Karpas-422 (cell line): ENCODE measurements around the gene CABLES2. TPM values are rescaled to one million over a fixed set of nuclear protein-coding genes. Genes with fewer than 3 reads are reported as not detected.
A peak's percentile ranks its signal among the peaks of the same experiment; 100 is the strongest.

Experiments used
- DNase-seq: peaks from one replicate; pipeline ENCODE4 v3.0.0-alpha.2; 2015
- H2AFZ ChIP-seq: fragments of 200-600 bp; sonication (generic); 2 replicates; pipeline ENCODE4 v1.6.1; 2014; ENCODE audit warnings: antibody characterized with exemption, low read length, mixed read lengths
- H3K27ac ChIP-seq: fragments of 200-600 bp; sonication (generic); 2 replicates; pipeline ENCODE4 v1.5.1; 2014; ENCODE audit warnings: mild to moderate bottlenecking, low read length, moderate library complexity
- H3K27me3 ChIP-seq: fragments of 200-600 bp; sonication (generic); 2 replicates; pipeline ENCODE4 v1.6.1; 2014; ENCODE audit warnings: low read length, mixed read lengths
- H3K36me3 ChIP-seq: fragments of 200-600 bp; sonication (generic); 2 replicates; pipeline ENCODE4 v1.6.1; 2014; ENCODE audit warnings: low read length, mixed read lengths; ENCODE audit not compliant: insufficient read depth
- H3K4me1 ChIP-seq: fragments of 200-600 bp; sonication (generic); 2 replicates; pipeline ENCODE4 v1.6.1; 2014; ENCODE audit warnings: mild to moderate bottlenecking, low read length, mixed read lengths
- H3K4me2 ChIP-seq: fragments of 200-600 bp; sonication (generic); 2 replicates; pipeline ENCODE4 v1.6.1; 2014; ENCODE audit warnings: low read length, low read depth, mild to moderate bottlenecking; ENCODE audit not compliant: poor library complexity, severe bottlenecking
- H3K4me3 ChIP-seq: fragments of 200-600 bp; sonication (generic); 2 replicates; pipeline ENCODE4 v1.5.1; 2014; ENCODE audit warnings: mild to moderate bottlenecking, antibody characterized with exemption, low read length, mixed read lengths
- H3K79me2 ChIP-seq: fragments of 200-600 bp; sonication (generic); 2 replicates; pipeline ENCODE4 v1.6.1; 2014; ENCODE audit warnings: mild to moderate bottlenecking, low read length, mixed read lengths
- H3K9ac ChIP-seq: fragments of 200-600 bp; sonication (generic); 2 replicates; pipeline ENCODE4 v1.6.0; 2014; ENCODE audit warnings: low read length
- H3K9me2 ChIP-seq: fragments of 200-600 bp; sonication (generic), shearing (Covaris generic); replicated peaks from 2 replicates; pipeline ENCODE4 v1.6.0; 2014; ENCODE audit warnings: mild to moderate bottlenecking, low read length, moderate library complexity; ENCODE audit not compliant: insufficient read depth
- H3K9me3 ChIP-seq: fragments of 300-700, 200-600 bp; sonication (generic); 2 replicates; pipeline ENCODE4 v1.6.1; 2014; ENCODE audit warnings: low read length, mixed read lengths
- H4K20me1 ChIP-seq: fragments of 200-600 bp; sonication (generic); 2 replicates; pipeline ENCODE4 v1.6.1; 2014; ENCODE audit warnings: mild to moderate bottlenecking, antibody characterized with exemption, low read length, low read depth; ENCODE audit not compliant: insufficient read depth
- total RNA-seq: library from RNA; depleted of rRNA; stranded (reverse); fragments of >200 nt; shearing (Covaris generic); gene quantifications from 2 replicates; pipeline ENCODE4 v1.2.3, GENCODE V29; 2014; ENCODE audit warnings: low replicate concordance; rRNA removed

CABLES2 gene
- 7.2 and 7.6 TPM in 2 replicates for total RNA-seq

DNA sequence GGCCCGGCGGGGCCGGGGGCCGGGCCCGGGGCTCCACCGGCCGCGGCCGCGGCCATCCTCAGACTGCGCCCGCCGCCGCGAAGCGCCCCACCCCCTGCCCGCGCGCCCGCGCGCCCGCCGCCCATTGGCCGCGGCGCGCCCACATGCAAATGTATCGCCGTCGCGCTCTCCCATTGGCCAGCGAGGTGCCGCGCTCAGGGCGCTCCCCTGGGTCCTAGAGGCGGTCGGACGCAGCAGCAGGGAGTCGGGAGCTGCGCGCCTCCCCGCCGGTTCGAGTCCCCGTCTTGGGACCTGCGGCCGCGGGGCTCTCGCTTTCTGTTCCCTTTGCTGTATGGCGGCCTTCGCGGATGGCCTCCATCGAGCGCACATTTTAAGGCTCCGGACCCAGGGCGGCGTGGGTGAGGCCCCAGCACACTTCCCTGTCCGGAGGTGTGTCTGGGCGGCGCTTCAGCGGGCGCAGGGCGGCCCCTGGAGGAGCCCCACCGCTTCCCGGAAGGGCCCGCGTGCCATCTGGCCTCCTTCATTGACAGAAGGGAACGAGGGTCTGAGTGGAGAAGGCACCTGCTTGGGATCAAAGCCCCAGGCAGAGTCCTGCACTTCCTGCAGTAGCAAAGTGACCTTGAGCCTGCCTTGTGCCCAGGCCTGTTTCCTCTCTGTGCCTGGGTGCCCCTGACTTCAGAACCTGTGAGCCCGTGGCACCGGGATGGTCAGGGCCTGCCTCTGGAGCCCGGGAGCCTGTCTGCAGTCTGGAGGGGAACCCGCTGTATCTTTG is at the start of gene CABLES2:
CABLES2 (minus strand) TSS at position 65 of the 772 bp plus-strand sequence; CDS start at position 56, 9 bp downstream.
- DNase-seq: peak; percentile 97
- no peaks in the 10 kb centered on the region for H3K9me3 ChIP-seq
- peaks cover 10% of the 10 kb centered on the region; the same call in 1 of the 2 replicates for H4K20me1 ChIP-seq
- peak within 1 kb of the TSS; percentile 83 for H3K4me2 ChIP-seq
- H3K9me2 ChIP-seq: no peaks in the 10 kb centered on the region
- no peaks in the 10 kb centered on the region for H3K36me3 ChIP-seq
- peak within 1 kb of the TSS; percentile 99 for H3K4me3 ChIP-seq
- peak within 1 kb of the TSS; percentile 47; the same call in 1 of the 2 replicates for H2AFZ ChIP-seq
- no peaks in the 10 kb centered on the region for H3K27me3 ChIP-seq
- peak within 1 kb of the TSS; percentile 93 for H3K9ac ChIP-seq
- peaks cover 23% of the 10 kb centered on the region for H3K79me2 ChIP-seq
- H3K4me1 ChIP-seq: peaks cover 29% of the 10 kb centered on the region
- H3K27ac ChIP-seq: no peak within 1 kb of the TSS

- H3K36me3 ChIP-seq: no peaks in the 10 kb centered on the region
- H3K27me3 ChIP-seq: no peaks in the 10 kb centered on the region
- H3K4me2 ChIP-seq: no peak overlapping the region
- H2AFZ ChIP-seq: no peak overlapping the region
- DNase-seq: no peak
- H3K9ac ChIP-seq: no peak overlapping the region
- no peaks in the 10 kb centered on the region for H3K9me2 ChIP-seq
- H4K20me1 ChIP-seq: peaks cover 5% of the 10 kb centered on the region; the same call in 1 of the 2 replicates
- no peaks in the 10 kb centered on the region for H3K79me2 ChIP-seq
- H3K4me3 ChIP-seq: no peak overlapping the region
- no peak overlapping the region for H3K27ac ChIP-seq
- no peaks in the 10 kb centered on the region for H3K9me3 ChIP-seq
- no peaks in the 10 kb centered on the region for H3K4me1 ChIP-seq
Observed at GRCh38 chr20:62455929-62456328, 48.8 kb upstream of the CABLES2 start.

- H3K79me2 ChIP-seq: no peaks in the 10 kb centered on the region
- H3K4me3 ChIP-seq: no peak overlapping the region
- H3K27me3 ChIP-seq: no peaks in the 10 kb centered on the region
- no peak overlapping the region for H3K27ac ChIP-seq
- no peaks in the 10 kb centered on the region for H3K9me2 ChIP-seq
- H3K4me2 ChIP-seq: no peak overlapping the region
- H3K36me3 ChIP-seq: no peaks in the 10 kb centered on the region
- no peaks in the 10 kb centered on the region for H3K9me3 ChIP-seq
- DNase-seq: no peak
- H3K4me1 ChIP-seq: no peaks in the 10 kb centered on the region
- no peak overlapping the region for H2AFZ ChIP-seq
- H3K9ac ChIP-seq: no peak overlapping the region
- H4K20me1 ChIP-seq: peaks cover 5% of the 10 kb centered on the region; the same call in 1 of the 2 replicates
Observed at GRCh38 chr20:62454904-62455636, 48.0 kb upstream of the CABLES2 start.

DNA sequence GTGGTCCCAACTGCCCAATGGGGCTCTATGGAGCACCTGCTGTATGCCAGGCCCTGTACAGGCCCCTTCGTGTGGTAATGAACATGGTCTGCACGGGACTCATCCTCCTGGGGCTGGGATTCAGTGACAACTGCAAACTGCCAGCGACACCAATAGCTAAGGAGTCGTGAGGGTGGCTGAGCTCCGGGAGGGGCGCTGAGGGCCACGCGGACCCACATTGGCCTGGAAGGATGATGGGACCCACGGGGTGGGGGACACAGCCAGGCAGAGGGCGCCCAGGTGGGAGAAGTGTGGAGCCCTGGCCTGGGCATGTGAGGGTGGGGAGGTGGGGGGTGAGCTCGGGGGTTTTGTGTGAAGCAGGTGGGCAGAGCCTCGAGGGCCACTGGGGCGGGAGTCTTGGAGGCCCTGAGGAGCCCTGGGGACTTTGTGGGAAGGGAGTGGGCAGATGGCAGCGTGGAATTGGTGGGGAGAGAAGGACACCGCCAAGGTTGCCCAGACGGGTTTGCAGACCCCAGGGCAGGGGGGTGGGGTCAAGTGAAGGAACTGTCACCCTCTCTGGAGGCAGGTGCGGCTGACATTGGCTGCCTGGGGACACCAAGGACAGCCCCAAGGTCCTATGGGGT is 46.2 kb upstream of the CABLES2 start:
- Histone ChIP-seq H3K27ac (no peak overlapping the region), H3K27me3 (no peaks in the 10 kb centered on the region), H3K9me2 (no peaks in the 10 kb centered on the region), H3K4me1 (no peaks in the 10 kb centered on the region), H3K9ac (no peak overlapping the region), H3K4me3 (no peak overlapping the region), H3K4me2 (no peak overlapping the region), H3K9me3 (no peaks in the 10 kb centered on the region), H3K36me3 (no peaks in the 10 kb centered on the region), H2AFZ (no peak overlapping the region), H3K79me2 (no peaks in the 10 kb centered on the region), H4K20me1 (peaks cover 5% of the 10 kb centered on the region; the same call in 1 of the 2 replicates)
- no peak for DNase-seq

DNA sequence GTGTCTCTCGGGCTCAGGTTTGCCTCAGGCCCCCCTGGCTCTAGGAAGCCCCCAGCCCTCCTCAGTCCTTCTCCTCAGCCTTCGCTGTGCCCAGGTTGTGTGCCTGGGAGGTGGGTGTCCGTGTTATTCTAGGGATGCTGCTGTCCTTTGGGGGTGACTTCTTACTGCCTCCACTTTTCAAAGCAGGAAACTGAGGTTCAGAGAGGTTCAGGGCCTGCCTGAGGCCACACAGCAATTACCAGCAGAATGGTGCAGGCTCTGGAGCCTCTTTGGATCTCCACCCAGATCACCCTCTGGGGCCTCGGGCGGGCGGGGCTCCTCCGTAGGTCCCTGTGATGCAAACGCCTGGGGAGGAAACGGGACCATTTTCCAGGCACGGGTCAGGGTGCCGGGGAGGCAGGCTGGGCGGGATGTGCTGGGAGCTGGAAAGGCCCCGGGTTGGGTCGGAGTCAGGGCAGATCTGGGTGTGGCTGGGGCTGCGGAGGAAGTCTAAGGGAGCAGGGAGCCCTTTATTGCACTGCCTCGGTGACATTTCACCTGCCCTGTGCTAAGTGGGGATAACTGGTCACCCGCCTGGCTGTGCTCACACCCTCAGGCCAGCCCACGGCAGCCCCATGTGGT is 45.5 kb upstream of the CABLES2 start:
- no peaks in the 10 kb centered on the region for H3K4me1 ChIP-seq
- no peaks in the 10 kb centered on the region for H3K79me2 ChIP-seq
- no peak overlapping the region for H3K27ac ChIP-seq
- H4K20me1 ChIP-seq: peaks cover 5% of the 10 kb centered on the region; the same call in 1 of the 2 replicates
- no peak for DNase-seq
- H3K27me3 ChIP-seq: no peaks in the 10 kb centered on the region
- H3K9me2 ChIP-seq: no peaks in the 10 kb centered on the region
- no peaks in the 10 kb centered on the region for H3K9me3 ChIP-seq
- H3K4me2 ChIP-seq: no peak overlapping the region
- H3K9ac ChIP-seq: no peak overlapping the region
- no peaks in the 10 kb centered on the region for H3K36me3 ChIP-seq
- H2AFZ ChIP-seq: no peak overlapping the region
- H3K4me3 ChIP-seq: no peak overlapping the region

GRCh38 chr20:62451970-62452369 is 44.9 kb upstream of the CABLES2 start:
- Histone ChIP-seq H3K9ac (no peak overlapping the region), H3K27ac (no peak overlapping the region), H3K4me2 (no peak overlapping the region), H3K4me1 (no peaks in the 10 kb centered on the region), H3K36me3 (no peaks in the 10 kb centered on the region), H3K79me2 (no peaks in the 10 kb centered on the region), H4K20me1 (peaks cover 5% of the 10 kb centered on the region; the same call in 1 of the 2 replicates), H2AFZ (no peak overlapping the region), H3K4me3 (no peak overlapping the region), H3K9me2 (no peaks in the 10 kb centered on the region), H3K9me3 (no peaks in the 10 kb centered on the region), H3K27me3 (no peaks in the 10 kb centered on the region)
- no peak for DNase-seq

DNA sequence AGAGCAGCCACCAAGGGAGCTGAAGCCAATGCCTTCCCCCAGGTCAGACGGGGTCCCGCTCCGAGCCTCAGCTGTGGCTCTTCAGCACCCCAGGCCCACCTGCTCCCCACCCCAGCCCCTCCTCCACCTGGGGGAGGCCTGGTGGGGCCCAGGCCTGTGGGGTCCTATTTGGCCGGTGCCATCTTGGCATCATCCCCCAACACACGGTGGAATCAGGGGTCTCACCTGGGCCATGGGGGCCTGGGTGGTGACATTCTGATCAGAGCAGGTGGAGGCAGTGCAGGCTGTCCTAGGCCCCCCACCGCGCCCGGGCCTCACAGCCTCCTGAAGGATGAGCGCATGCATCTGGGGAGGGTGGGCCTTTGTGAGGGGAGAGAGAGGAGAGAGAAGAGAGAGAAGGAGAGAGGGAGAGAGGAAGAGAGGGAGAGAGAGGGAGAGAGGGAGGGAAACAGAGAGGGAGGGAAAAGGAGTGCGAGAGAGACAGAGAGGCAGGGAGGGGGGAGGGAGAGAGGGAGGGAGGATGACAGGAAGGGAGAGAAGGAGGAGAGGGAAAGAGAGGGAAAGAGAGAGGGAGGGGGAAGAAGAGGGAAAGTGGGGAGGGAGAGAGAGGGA is 44.2 kb upstream of the CABLES2 start:
- no peaks in the 10 kb centered on the region for H3K36me3 ChIP-seq
- no peak overlapping the region for H3K4me3 ChIP-seq
- no peaks in the 10 kb centered on the region for H3K4me1 ChIP-seq
- no peak overlapping the region for H3K9ac ChIP-seq
- H3K79me2 ChIP-seq: no peaks in the 10 kb centered on the region
- no peaks in the 10 kb centered on the region for H3K9me2 ChIP-seq
- no peak overlapping the region for H3K4me2 ChIP-seq
- H2AFZ ChIP-seq: no peak overlapping the region
- H4K20me1 ChIP-seq: peaks cover 5% of the 10 kb centered on the region; the same call in 1 of the 2 replicates
- H3K27ac ChIP-seq: no peak overlapping the region
- DNase-seq: no peak
- H3K27me3 ChIP-seq: no peaks in the 10 kb centered on the region
- no peaks in the 10 kb centered on the region for H3K9me3 ChIP-seq
